Medulla oblongata (tissue), 1 donor: ENCODE measurements around the gene DGKE.

Experiments used
- DNase-seq: peaks from one replicate; pipeline ENCODE4 v3.0.0-alpha.2; 2015; ENCODE audit errors: extremely low spot score

DGKE gene

GRCh38 chr17:56914581-56915273 lies 80.8 kb downstream of the DGKE start:
- peak; percentile 17 for DNase-seq

- DNase-seq: no peak
Measured at GRCh38 chr17:56917559-56918296, 83.8 kb downstream of the DGKE start.

DNA sequence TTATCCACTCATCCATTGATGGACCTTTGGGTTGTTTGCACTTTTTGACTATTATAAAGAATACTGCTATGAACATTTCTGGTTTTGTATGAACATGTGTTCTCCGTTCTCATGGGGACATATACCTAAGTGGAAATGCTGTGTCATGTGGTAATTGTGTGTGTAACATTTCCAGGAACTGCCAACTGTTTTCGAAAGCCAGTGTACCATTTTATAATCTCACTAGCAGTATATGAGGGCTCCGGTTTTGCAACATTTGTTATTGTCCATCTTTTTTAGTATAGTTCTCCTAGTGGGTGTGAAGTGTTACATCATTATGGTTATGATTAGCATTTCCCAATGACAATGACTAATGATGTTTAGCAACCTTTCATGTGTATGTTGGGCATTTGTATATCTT lies 85.0 kb downstream of the DGKE start:
- no peak for DNase-seq
